Hematopoietic multipotent progenitor cell treated with erythropoietin and hydrocortisone succinate and interleukin-3 and kit ligand, for 17 days (in vitro differentiated cells): ENCODE data around the gene AGAP9.
"Not testable (repeated sequence)": the region's sequence is repeated elsewhere in the genome, so short reads cannot be mapped to it uniquely, and the experiment has no call there.

ENCODE experiments used
- DNase-seq: peaks from one replicate; pipeline ENCODE4 v3.0.0-alpha.2; 2015; ENCODE audit warnings: low spot score

Gene AGAP9

DNA sequence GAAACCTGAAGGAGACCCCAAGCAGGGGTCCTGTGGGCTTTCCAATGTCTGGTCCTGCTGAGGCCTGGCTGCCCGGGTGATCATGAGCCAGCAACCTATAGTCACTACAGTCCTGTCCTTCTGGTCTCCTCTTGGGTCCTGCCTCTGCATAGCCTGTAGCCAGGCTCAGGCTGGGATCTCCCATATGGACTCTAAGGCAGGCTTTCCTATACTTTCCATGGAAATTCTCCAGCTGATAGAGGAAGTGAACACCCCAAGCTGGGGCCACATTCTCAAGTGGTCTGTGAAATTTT, 66.0 kb downstream of the AGAP9 start:
- no peak for DNase-seq

DNA sequence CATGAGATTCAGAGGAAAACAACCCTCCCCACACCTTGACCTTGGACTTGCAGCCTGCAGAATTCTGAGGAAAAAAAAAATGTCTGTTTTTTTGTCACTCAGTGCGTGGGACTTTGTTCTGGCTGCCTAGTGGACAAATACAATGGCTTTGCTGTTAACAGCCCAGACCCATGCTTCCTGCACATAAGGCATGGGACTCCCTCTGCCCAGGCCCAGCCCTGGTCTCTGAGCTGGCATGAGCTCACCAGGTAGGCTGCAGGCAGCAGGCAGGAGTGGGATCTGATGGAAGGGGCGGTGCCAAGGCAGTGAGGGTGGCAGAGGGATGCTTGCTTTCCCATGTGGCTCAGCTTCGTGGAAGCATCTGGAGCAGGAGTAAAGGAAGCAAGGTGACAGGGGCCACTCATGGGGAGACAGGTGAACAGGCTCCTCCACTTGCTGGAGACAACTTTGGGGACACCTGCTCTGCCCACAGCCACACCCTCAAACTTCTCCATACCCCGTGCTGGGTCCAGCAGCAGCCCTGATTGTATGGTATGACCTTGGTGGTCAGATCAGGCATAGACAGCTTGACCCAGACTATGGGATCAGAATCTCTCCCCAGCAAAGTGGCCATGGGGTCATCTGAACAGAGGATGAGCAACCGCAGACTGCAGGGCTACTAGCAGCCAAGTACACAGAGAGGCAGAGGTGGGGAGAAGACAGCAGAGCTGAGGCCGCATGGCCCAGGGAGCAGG, 66.5 kb downstream of the AGAP9 start:
- no peak for DNase-seq

DNA sequence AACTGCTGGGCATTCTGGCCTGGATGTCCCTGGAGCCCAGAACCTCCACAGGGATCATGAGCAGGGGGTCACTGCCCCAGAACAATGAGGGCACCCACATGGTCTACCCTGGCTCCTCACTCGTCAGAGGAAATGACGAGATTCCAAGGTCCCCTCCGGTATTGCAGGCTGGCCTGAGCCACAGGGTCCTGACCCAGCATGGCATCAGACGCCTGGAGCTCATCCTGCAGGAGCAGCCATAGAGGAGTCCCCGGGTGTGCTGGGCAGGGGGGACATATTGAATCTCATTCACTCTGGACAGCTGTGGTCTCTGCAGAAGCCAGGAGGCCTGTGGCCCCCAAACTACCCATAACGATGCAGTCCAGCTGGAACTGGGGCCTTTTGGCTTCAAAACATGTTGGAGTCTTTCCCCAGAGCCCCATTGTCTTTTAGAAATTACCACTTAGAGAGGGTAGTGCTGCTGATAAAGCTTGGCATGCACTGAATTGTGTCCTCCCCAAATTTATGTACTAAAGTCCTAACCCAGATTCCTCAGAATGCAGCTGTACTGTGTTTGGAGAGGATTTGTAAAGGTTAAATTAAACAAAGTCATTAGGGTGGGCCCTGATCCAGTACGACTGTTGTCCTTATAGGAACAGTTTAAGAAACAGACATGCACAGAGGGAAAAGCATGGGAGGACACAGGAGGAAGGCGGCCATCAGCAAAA, 67.2 kb downstream of the AGAP9 start:
- no peak for DNase-seq

DNA sequence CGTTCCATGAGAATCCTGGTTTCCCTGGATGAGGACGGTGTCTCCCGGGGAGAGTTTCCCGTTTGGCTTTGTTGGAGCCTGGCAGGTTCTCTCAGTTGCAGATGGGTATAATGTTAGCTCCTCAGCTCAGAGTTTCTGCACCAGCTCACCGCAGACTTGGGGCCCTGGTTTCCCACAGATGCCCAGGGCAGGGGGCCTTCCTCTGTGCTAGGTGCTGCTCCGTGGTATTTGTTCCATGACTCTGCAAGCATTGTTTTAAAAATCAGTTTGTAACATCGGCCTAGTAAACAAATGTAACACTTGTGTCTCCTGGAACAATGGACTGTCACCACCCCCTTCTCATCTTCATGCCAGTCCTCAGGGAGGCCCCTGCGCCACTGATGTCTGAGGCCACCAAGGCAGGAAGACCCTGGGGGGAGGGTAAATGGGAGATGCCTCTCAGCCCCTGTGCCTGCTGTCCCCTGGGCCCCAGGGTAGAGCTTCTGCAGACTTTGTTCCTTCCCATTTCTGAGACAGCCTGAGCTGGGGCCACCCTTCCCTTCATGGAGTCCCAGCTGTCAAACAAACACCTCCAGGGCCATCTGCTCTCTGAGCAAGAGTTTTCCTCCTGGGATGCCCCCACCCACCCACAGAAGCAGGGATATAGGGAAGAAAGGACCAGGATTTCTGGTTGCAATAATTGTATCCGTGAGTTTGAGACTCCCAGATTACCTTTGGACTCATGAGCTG, 67.9 kb downstream of the AGAP9 start:
- not testable (repeated sequence) for DNase-seq

DNA sequence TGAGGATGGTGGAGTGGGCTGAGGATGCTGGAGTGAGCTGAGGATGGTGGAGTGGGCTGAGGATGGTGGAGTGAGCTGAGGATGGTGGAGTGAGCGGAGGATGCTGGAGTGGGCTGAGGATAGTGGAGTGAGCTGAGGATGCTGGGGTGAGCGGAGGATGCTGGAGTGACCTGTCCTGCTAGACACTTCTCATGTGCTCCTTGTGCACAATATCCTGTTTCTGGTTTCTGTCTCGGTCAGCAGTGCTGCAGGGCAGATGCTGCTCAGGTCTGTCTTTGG, 68.7 kb downstream of the AGAP9 start:
- DNase-seq = no peak

DNA sequence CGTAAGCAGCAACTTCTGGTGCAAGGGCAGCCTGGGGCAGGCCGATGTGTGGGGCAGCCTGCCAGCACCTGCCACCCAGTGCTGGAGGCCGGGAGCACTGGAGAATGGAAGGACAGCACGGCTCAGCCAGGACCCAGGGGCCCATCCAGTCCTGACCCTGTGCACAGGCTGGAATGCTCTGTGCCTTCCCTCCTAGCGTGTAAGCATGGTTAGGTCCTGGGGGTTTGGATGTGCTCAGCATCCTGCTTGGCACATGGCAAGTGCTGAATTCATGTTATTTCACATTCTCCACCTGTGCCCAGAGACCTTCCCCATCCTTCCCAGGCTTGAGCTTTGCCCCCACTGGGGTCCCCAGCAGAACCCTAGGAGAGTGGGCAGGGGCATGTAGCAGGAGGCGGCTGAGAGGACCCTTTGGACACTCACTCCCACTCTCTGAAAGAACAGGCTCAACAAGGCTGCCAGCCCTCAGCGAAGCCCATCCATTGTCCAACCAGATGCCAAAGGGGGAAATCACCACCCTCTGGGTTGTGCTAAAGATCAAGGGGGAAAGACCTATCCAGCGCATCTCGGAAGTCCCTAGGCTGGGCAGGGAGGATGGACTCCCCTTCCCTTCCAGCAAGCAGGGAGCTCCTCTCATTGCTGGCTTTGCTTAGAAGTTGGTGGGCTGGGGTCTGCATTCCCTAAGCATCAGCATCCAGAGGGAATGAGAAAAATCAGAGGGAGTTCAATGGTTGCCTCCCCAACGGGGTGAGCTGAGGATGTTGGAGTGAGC, 69.2 kb downstream of the AGAP9 start:
- no peak for DNase-seq

DNA sequence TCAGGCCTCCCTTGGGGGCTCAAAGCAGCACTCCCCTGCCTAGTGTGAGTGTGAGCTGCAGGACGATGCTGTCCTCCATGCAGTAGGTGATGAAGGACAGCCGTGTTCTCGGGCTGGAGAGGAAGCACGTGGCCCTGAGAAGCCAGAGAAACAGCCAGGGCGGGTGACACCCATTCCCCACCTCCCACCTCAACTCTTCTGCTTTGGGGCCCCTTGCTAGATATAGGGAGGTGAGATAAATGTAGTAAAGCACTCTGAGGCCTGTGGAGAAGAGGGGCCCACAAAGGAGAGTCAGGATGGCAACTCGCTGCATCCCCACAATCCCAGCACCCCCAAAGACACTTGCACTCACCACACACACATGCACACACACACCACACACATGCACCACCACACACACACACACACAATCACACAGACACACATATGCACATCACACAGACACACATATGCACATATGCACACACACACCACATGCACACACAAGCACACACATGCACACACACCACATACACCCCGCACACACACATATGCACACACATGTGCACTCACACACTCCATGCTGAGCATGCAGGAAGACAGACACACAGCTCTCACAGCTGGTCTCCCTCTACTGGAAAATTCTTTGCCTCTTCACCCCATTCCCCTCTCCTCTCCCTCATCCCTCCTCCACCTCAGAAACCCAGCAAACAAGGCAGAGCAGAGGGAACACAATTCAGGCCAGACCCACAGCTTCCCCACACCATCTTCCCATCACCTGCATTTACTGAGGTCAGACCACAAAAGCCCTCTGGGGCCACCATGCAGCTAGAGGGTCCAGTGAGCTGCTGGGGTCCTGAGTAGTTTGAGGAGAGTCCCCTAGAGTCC, 70.1 kb downstream of the AGAP9 start:
- DNase-seq = no peak

DNA sequence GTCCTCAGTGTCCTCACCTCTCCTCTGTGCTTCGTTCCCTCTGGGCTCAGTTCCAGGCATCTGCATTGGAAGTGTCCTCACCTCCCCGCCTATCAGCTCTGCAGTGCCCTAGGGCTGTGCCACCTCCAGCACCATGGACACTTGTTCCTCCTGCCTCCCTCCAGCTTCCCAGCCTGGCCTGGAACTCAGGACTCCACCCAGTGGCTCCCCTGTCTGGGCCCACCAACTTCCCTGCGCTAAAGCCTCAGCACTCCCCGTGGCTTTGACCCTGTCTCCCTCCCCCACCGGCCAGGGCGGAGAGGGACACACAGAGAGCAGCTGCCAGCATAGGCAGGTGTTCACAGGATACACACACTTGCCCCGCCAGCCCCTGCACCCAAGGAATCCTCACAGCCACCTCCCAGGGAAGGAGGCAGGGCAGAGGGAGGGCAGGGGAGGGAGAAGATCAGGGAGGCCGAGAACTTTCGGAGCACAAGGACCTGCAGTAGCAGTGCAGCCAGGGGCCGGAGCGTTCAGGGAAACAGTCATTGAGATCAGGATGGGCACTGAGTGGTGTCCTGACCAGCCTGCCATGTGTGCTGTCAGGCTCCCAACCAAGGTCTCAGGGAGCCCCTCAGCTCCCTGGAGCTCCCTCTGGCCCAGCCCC, 70.8 kb downstream of the AGAP9 start:
- DNase-seq = no peak

DNA sequence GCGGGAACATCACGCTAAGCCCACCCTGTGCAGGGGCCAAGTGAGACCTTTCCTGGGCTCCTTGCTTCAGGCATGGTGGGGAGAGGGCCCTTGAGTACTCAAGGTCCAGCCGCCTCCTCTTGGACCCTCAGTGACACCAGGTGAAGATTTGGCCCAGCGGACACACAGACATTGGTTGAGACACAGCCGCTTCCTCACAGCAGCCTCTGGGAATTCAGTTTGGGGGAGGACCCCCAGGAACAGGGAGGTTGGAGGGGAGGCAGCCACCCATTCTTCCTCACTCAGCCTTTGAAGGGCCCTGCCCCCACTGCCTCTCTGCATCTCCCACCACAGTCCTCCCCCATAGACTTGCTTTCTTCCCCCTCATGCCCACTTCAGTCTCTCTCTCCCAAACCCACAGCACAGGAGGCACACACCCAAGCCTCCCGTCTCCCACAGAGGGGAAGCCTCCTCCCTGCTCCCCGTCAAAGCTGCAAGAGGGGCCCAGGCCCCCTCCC, 71.4 kb downstream of the AGAP9 start:
- DNase-seq = no peak
